Stimulated activated naive CD8-positive, alpha-beta T cell treated with anti-CD3 and anti-CD28 coated beads, Interleukin-15, Interleukin-2, amounts not matched to agents 100 ng/mL and 50 ng/mL, for 24 hours (primary cell): ENCODE measurements around the gene TMEM51.

ENCODE experiments used
- H3K27ac Mint-ChIP-seq: one replicate; pipeline ENCODE4 v1.8.0; 2021; ENCODE audit warnings: mild to moderate bottlenecking, mixed read lengths
- H3K27me3 Mint-ChIP-seq: one replicate; pipeline ENCODE4 v1.8.0; 2021; ENCODE audit warnings: mixed read lengths
- H3K36me3 Mint-ChIP-seq: one replicate; pipeline ENCODE4 v1.8.0; 2021; ENCODE audit warnings: low read depth, mixed read lengths
- H3K4me1 Mint-ChIP-seq: one replicate; pipeline ENCODE4 v1.8.0; 2021; ENCODE audit warnings: low read depth, mixed read lengths
- H3K4me3 Mint-ChIP-seq: one replicate; pipeline ENCODE4 v1.8.0; 2021; ENCODE audit warnings: mild to moderate bottlenecking, mixed read lengths
- H3K9me3 Mint-ChIP-seq: one replicate; pipeline ENCODE4 v1.8.0; 2021; ENCODE audit warnings: mixed read lengths

The TMEM51 gene

GRCh38 chr1:15153184-15153841 lies at the start of gene TMEM51:
Gene TMEM51, plus strand, starts transcription at chr1:15153747. Its CDS starts 61,341 bp downstream, at chr1:15215088.
- H3K27ac Mint-ChIP-seq = no peak within 1 kb of the TSS
- no peaks in the 10 kb centered on the region for H3K9me3 Mint-ChIP-seq
- H3K4me3 Mint-ChIP-seq = peak within 1 kb of the TSS; percentile 61
- peaks cover 48% of the 10 kb centered on the region for H3K27me3 Mint-ChIP-seq
- no peaks in the 10 kb centered on the region for H3K36me3 Mint-ChIP-seq
- peaks cover 29% of the 10 kb centered on the region for H3K4me1 Mint-ChIP-seq

GRCh38 chr1:15103906-15104305 lies 49.6 kb upstream of the TMEM51 start:
- no peak overlapping the region for H3K4me3 Mint-ChIP-seq
- H3K36me3 Mint-ChIP-seq = no peaks in the 10 kb centered on the region
- no peak overlapping the region for H3K27ac Mint-ChIP-seq
- peaks cover 9% of the 10 kb centered on the region for H3K4me1 Mint-ChIP-seq
- no peaks in the 10 kb centered on the region for H3K9me3 Mint-ChIP-seq
- H3K27me3 Mint-ChIP-seq = peaks cover 38% of the 10 kb centered on the region

- Mint-ChIP-seq H3K4me1 (peaks cover 9% of the 10 kb centered on the region), H3K9me3 (no peaks in the 10 kb centered on the region), H3K4me3 (no peak overlapping the region), H3K27me3 (peaks cover 29% of the 10 kb centered on the region), H3K36me3 (no peaks in the 10 kb centered on the region), H3K27ac (no peak overlapping the region)
Observed at GRCh38 chr1:15104768-15105167, 48.8 kb upstream of the TMEM51 start.

- no peaks in the 10 kb centered on the region for H3K9me3 Mint-ChIP-seq
- H3K27ac Mint-ChIP-seq = no peak overlapping the region
- H3K4me1 Mint-ChIP-seq = no peaks in the 10 kb centered on the region
- H3K27me3 Mint-ChIP-seq = peaks cover 12% of the 10 kb centered on the region
- no peaks in the 10 kb centered on the region for H3K36me3 Mint-ChIP-seq
- no peak overlapping the region for H3K4me3 Mint-ChIP-seq
Observed at GRCh38 chr1:15106608-15107007, 46.9 kb upstream of the TMEM51 start.

- Mint-ChIP-seq H3K9me3 (no peaks in the 10 kb centered on the region), H3K27me3 (peaks cover 8% of the 10 kb centered on the region), H3K4me3 (no peak overlapping the region), H3K4me1 (peaks cover 3% of the 10 kb centered on the region), H3K27ac (no peak overlapping the region), H3K36me3 (no peaks in the 10 kb centered on the region)
Observed at GRCh38 chr1:15107058-15107687, 46.4 kb upstream of the TMEM51 start.

GRCh38 chr1:15107911-15108310 lies 45.6 kb upstream of the TMEM51 start:
- Mint-ChIP-seq H3K27me3 (peaks cover 8% of the 10 kb centered on the region), H3K4me3 (no peak overlapping the region), H3K4me1 (peaks cover 7% of the 10 kb centered on the region), H3K36me3 (no peaks in the 10 kb centered on the region), H3K9me3 (no peaks in the 10 kb centered on the region), H3K27ac (no peak overlapping the region)

- Mint-ChIP-seq H3K4me1 (peaks cover 7% of the 10 kb centered on the region), H3K27ac (no peak overlapping the region), H3K4me3 (no peak overlapping the region), H3K36me3 (no peaks in the 10 kb centered on the region), H3K9me3 (no peaks in the 10 kb centered on the region), H3K27me3 (peaks cover 12% of the 10 kb centered on the region)
Observed at GRCh38 chr1:15110128-15110866, 43.2 kb upstream of the TMEM51 start.

GRCh38 chr1:15110867-15111230 lies 42.7 kb upstream of the TMEM51 start:
- Mint-ChIP-seq H3K4me1 (peaks cover 7% of the 10 kb centered on the region), H3K9me3 (no peaks in the 10 kb centered on the region), H3K4me3 (no peak overlapping the region), H3K27ac (no peak overlapping the region), H3K36me3 (no peaks in the 10 kb centered on the region), H3K27me3 (peaks cover 12% of the 10 kb centered on the region)

- H3K9me3 Mint-ChIP-seq = no peaks in the 10 kb centered on the region
- H3K27ac Mint-ChIP-seq = no peak overlapping the region
- H3K27me3 Mint-ChIP-seq = peaks cover 4% of the 10 kb centered on the region
- H3K36me3 Mint-ChIP-seq = no peaks in the 10 kb centered on the region
- no peak overlapping the region for H3K4me3 Mint-ChIP-seq
- peaks cover 7% of the 10 kb centered on the region for H3K4me1 Mint-ChIP-seq
Observed at GRCh38 chr1:15113146-15113545, 40.4 kb upstream of the TMEM51 start.

GRCh38 chr1:15114884-15115283 lies 38.7 kb upstream of the TMEM51 start:
- no peak overlapping the region for H3K4me3 Mint-ChIP-seq
- no peak overlapping the region for H3K27ac Mint-ChIP-seq
- no peaks in the 10 kb centered on the region for H3K9me3 Mint-ChIP-seq
- H3K36me3 Mint-ChIP-seq = no peaks in the 10 kb centered on the region
- peaks cover 7% of the 10 kb centered on the region for H3K4me1 Mint-ChIP-seq
- peaks cover 4% of the 10 kb centered on the region for H3K27me3 Mint-ChIP-seq

- no peak overlapping the region for H3K27ac Mint-ChIP-seq
- no peaks in the 10 kb centered on the region for H3K9me3 Mint-ChIP-seq
- no peak overlapping the region for H3K4me3 Mint-ChIP-seq
- H3K27me3 Mint-ChIP-seq = peaks cover 4% of the 10 kb centered on the region
- H3K36me3 Mint-ChIP-seq = no peaks in the 10 kb centered on the region
- H3K4me1 Mint-ChIP-seq = peaks cover 7% of the 10 kb centered on the region
Observed at GRCh38 chr1:15115542-15116330, 37.8 kb upstream of the TMEM51 start.

- no peak overlapping the region for H3K27ac Mint-ChIP-seq
- peaks cover 6% of the 10 kb centered on the region for H3K4me1 Mint-ChIP-seq
- H3K27me3 Mint-ChIP-seq = peaks cover 4% of the 10 kb centered on the region
- H3K9me3 Mint-ChIP-seq = no peaks in the 10 kb centered on the region
- no peak overlapping the region for H3K4me3 Mint-ChIP-seq
- no peaks in the 10 kb centered on the region for H3K36me3 Mint-ChIP-seq
Observed at GRCh38 chr1:15116966-15117365, 36.6 kb upstream of the TMEM51 start.

- no peak overlapping the region for H3K27ac Mint-ChIP-seq
- no peaks in the 10 kb centered on the region for H3K4me1 Mint-ChIP-seq
- peaks cover 4% of the 10 kb centered on the region for H3K27me3 Mint-ChIP-seq
- H3K9me3 Mint-ChIP-seq = no peaks in the 10 kb centered on the region
- H3K4me3 Mint-ChIP-seq = no peak overlapping the region
- H3K36me3 Mint-ChIP-seq = no peaks in the 10 kb centered on the region
Observed at GRCh38 chr1:15117671-15118325, 35.7 kb upstream of the TMEM51 start.

- H3K27me3 Mint-ChIP-seq = peaks cover 4% of the 10 kb centered on the region
- H3K4me3 Mint-ChIP-seq = no peak overlapping the region
- no peaks in the 10 kb centered on the region for H3K4me1 Mint-ChIP-seq
- H3K36me3 Mint-ChIP-seq = no peaks in the 10 kb centered on the region
- no peaks in the 10 kb centered on the region for H3K9me3 Mint-ChIP-seq
- no peak overlapping the region for H3K27ac Mint-ChIP-seq
Observed at GRCh38 chr1:15118579-15118978, 35.0 kb upstream of the TMEM51 start.
